Gastroesophageal sphincter (tissue), 4 donors: ENCODE results near the gene SLC25A38. TPM values are rescaled to one million over a fixed set of nuclear protein-coding genes. Genes with fewer than 3 reads are reported as not detected.

Experiments
- ATAC-seq: fragments of 150-250 bp; one replicate; pipeline ENCODE4 v1.9.1; 2016; ENCODE audit warnings: mild to moderate bottlenecking, moderate library complexity
- H3K27ac ChIP-seq, 4 donors: fragments of 200-600 bp; sonication (generic) in 3 of 4; 1 replicate in 3 of 4; 2 replicates in 1 of 4; pipeline ENCODE4 v1.5.1; 2016 to 2019
- H3K27me3 ChIP-seq: fragments of 200-600 bp; sonication (generic); one replicate; pipeline ENCODE4 v1.5.1; 2019
- H3K36me3 ChIP-seq, 2 donors: fragments of 200-600 bp; sonication (generic); one replicate each; pipeline ENCODE4 v1.5.1; 2019; ENCODE audit warnings: control low read depth in 1 of 2
- H3K4me1 ChIP-seq, 3 donors: fragments of 200-600 bp; sonication (generic); 1 replicate in 2 of 3; 2 replicates in 1 of 3; pipeline ENCODE4 v1.5.1; 2016 to 2019; ENCODE audit warnings: control low read depth in 2 of 3
- H3K4me3 ChIP-seq, 2 donors: fragments of 200-600 bp; sonication (generic); one replicate each; pipeline ENCODE4 v1.5.1; 2019; ENCODE audit warnings: mild to moderate bottlenecking in 1 of 2, moderate library complexity in 1 of 2
- H3K9me3 ChIP-seq, 3 donors: fragments of 200-600 bp; sonication (generic); one replicate each; pipeline ENCODE4 v1.5.1; 2017 to 2019; ENCODE audit warnings: control low read depth in 2 of 3
- CTCF ChIP-seq, 4 experiments: fragments of 200-600 bp in 2 of 4; fragments of 450-650 bp in 2 of 4; sonication (generic) in 1 of 4; IDR thresholded peaks; one replicate each; pipeline ENCODE4 v1.5.1; 2017 to 2019; ENCODE audit warnings: antibody characterized with exemption in 4 of 4, mild to moderate bottlenecking in 2 of 4, moderate library complexity in 2 of 4
- EP300 ChIP-seq: sonication (generic); formaldehyde crosslinking; IDR thresholded peaks from one replicate; pipeline ENCODE4 v1.6.1; 2017; ENCODE audit warnings: antibody characterized with exemption, mild to moderate bottlenecking
- POLR2A ChIP-seq, 2 donors: fragments of 450-650 bp; IDR thresholded peaks; one replicate each; pipeline ENCODE4 v1.6.1; 2017; ENCODE audit warnings: antibody characterized with exemption in 2 of 2, mild to moderate bottlenecking in 2 of 2, moderate library complexity in 1 of 2
- POLR2AphosphoS5 ChIP-seq: sonication (generic); formaldehyde crosslinking; IDR thresholded peaks from one replicate; pipeline ENCODE4 v1.6.1; 2017; ENCODE audit warnings: antibody characterized with exemption
- WGBS, 2 donors: methylation state at CpG; one replicate each; pipeline ENCODE4 v1.1.5; 2018; ENCODE audit warnings: low coverage in 1 of 2; 5-methylcytosine and 5-hydroxymethylcytosine counted together
- total RNA-seq, 4 donors: library from RNA; depleted of rRNA; stranded (reverse); fragments of >200 nt; gene quantifications; one replicate each; pipeline ENCODE4 v1.1.0, GENCODE V29; 2016

Gene SLC25A38
- total RNA-seq, 4 donors from 2014 or later = 24.9 to 44.8 (median 28.5) TPM

GRCh38 chr3:39398700-39399099, 15.5 kb downstream of the SLC25A38 start:
- no peaks in the 10 kb centered on the region for H3K4me1 ChIP-seq
- peaks cover 0 to 76% of the 10 kb centered on the region in 2 donors for H3K36me3 ChIP-seq
- no peak for ATAC-seq
- no peak overlapping the region for H3K27ac ChIP-seq
- no peaks in the 10 kb centered on the region for H3K9me3 ChIP-seq
- H3K27me3 ChIP-seq = no peaks in the 10 kb centered on the region
- WGBS, 2 donors = 90 to 100% methylated on average over 1 of the region's 4 CpGs
- no peak overlapping the region for H3K4me3 ChIP-seq
- TF ChIP-seq CTCF (IDR thresholded peaks at IDR 0.05) (no peak), POLR2AphosphoS5 (no peak), EP300 (no peak), POLR2A (IDR thresholded peaks at IDR 0.05) (no peak)

GRCh38 chr3:39401983-39402382, 18.8 kb downstream of the SLC25A38 start:
- TF ChIP-seq POLR2A (IDR thresholded peaks at IDR 0.05) (no peak), CTCF (IDR thresholded peaks at IDR 0.05) (no peak), POLR2AphosphoS5 (no peak), EP300 (no peak)
- 40 to 60% methylated on average over 2 of the region's 2 CpGs for WGBS, 2 donors
- H3K4me1 ChIP-seq = peaks cover 0 to 7% (median 0%) of the 10 kb centered on the region in 3 donors
- H3K9me3 ChIP-seq = no peaks in the 10 kb centered on the region
- no peak overlapping the region for H3K4me3 ChIP-seq
- ATAC-seq = no peak
- H3K27ac ChIP-seq = no peak overlapping the region
- H3K36me3 ChIP-seq = peaks cover 0 to 43% of the 10 kb centered on the region in 2 donors
- no peaks in the 10 kb centered on the region for H3K27me3 ChIP-seq

DNA sequence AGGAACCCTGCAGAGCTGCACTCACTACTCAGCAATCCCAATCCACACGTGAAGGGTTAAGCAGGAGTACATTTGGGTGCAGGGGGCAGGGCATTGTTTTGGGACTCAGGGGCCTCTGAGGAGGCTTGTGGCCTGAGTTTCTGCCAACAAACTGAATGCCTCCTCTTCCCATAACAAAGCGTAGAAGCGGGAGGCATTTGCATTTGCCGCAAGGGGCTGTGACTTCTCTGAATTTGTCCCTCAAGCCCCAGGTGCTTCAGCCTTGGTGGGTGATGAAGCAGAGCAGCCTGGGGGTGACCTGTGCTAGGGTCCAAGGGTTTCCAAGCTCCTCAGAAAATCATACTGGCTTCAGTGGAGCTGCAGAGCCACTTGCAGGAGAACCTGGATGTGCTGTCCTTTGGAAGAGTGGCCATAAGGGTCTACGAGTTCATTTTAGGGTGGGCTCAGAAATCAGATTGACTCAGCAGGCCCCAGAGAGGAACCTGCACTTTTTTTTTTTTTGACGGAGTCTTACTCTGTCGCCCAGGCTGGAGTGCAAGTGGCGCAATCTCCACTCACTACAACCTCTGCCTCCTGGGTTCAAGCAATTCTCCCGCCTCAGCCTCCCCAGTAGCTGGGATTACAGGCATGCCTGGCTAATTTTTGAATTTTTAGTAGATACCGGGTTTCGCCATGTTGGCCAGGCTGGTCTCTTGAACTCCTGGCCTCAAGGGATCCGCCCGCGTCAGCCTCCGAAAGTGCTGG, 21.9 kb downstream of the SLC25A38 start:
- Histone ChIP-seq H3K36me3 (peaks cover 0 to 34% of the 10 kb centered on the region in 2 donors), H3K9me3 (no peaks in the 10 kb centered on the region), H3K4me3 (no peak overlapping the region), H3K4me1 (peaks cover 0 to 37% (median 13%) of the 10 kb centered on the region in 3 donors), H3K27me3 (no peaks in the 10 kb centered on the region), H3K27ac (no peak overlapping the region)
- 88% methylated on average over 8 to 12 of the region's 15 CpGs for WGBS, 2 donors
- ATAC-seq = no peak
- no peak for TF ChIP-seq CTCF (IDR thresholded peaks at IDR 0.05)
- TF ChIP-seq POLR2A (IDR thresholded peaks at IDR 0.05) = no peak
- TF ChIP-seq POLR2AphosphoS5 = no peak
- no peak for TF ChIP-seq EP300

DNA sequence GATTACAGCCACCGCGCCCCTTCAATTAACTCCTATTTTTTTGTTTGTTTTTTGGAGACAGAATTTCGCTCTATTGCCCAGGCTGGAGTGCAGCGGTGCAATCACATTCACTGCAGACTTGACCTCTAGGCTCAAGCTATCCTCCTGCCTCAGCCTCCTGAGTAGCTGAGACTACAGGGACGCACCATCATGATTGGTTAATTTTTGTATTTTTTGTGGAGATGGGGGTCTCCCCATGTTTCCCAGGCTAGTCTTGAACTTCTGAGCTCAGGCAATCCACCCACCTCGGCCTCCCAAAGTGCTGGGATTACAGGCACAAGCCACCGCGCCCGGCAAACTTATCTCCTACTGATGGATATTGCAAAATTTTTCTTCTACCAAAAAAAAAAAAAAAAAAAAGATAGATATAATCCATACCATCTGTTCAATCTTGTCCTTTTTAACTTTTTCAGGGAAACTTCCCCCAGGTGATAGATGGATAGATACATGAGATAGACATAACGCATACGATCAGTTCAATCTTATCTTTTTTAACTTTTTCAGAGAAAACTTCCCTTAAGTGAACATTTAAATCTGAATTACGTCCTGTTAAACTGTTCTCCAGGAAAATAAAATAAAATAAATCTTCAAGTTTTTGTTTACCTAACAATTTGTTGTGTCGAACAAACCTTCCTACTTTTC, 22.7 kb downstream of the SLC25A38 start:
- Histone ChIP-seq H3K36me3 (peaks cover 0 to 35% of the 10 kb centered on the region in 2 donors), H3K4me3 (peak overlapping the region; percentile 79 to 83), H3K27ac (peak overlapping the region in 3 of 4 donors; percentile 84 to 89 (median 88)), H3K27me3 (no peaks in the 10 kb centered on the region), H3K9me3 (no peaks in the 10 kb centered on the region), H3K4me1 (peaks cover 0 to 44% (median 13%) of the 10 kb centered on the region in 3 donors)
- 45 to 67% methylated on average over 6 to 12 of the region's 13 CpGs for WGBS, 2 donors
- ATAC-seq = no peak
- TF ChIP-seq POLR2A (IDR thresholded peaks at IDR 0.05) (no peak), EP300 (no peak), POLR2AphosphoS5 (no peak), CTCF (IDR thresholded peaks at IDR 0.05) (no peak)
